CD4-positive, alpha-beta T cell treated with Interleukin-6 for 4 hours (primary cell): Measurements from ENCODE around the gene SHTN1.

Experiments
- DNase-seq: peaks from one replicate; pipeline ENCODE4 v3.0.0-alpha.2; 2020; ENCODE audit warnings: mixed read lengths

The SHTN1 gene, protein sequence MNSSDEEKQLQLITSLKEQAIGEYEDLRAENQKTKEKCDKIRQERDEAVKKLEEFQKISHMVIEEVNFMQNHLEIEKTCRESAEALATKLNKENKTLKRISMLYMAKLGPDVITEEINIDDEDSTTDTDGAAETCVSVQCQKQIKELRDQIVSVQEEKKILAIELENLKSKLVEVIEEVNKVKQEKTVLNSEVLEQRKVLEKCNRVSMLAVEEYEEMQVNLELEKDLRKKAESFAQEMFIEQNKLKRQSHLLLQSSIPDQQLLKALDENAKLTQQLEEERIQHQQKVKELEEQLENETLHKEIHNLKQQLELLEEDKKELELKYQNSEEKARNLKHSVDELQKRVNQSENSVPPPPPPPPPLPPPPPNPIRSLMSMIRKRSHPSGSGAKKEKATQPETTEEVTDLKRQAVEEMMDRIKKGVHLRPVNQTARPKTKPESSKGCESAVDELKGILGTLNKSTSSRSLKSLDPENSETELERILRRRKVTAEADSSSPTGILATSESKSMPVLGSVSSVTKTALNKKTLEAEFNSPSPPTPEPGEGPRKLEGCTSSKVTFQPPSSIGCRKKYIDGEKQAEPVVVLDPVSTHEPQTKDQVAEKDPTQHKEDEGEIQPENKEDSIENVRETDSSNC

DNA sequence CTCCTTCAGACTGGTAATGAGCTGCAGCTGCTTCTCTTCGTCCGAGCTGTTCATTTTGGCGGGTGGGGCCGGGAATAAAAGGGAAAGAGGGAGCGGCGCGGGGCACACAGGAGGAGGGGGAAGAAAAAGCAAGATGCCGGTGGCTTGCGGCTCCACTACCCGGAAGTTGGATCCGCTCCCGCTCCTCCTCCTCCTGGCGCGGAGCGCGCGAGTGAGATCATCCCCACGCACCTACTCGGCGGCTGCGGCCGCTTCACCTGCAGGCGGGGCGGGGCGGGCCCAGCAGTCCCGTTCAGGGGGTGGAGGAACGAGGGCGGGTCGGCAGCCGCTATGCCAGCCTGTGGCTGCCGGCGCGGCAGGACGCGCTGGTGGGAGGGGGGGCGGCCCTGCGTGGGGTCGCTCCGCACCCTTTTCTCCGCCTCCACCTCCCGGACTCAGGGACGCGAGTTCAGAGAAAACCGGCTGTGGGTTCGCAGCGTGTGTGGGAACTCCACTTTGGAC is at the start of gene SHTN1:
SHTN1 (minus strand) TSS at position 162 of the 501 bp plus-strand sequence; CDS start at position 54, 108 bp downstream.
- DNase-seq, result peak; percentile 35

DNA sequence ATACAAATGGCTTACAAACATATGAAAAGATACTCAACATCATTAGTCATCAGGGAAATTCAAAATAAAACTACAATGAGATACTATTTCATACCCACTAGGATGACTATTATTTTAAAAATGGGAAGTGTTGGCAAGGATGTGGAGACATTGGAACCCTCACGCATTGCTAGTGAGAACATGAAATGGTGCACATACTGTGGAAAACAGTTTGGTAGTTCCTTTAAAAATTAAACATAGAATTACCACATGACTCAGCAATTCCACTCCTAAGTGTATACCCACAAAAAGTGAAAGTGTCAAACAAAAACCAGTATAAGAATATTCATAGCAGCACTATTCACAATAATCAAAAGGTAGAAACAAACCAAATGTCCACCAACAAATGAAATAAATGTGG is 48.5 kb upstream of the SHTN1 start:
- no peak for DNase-seq

DNA sequence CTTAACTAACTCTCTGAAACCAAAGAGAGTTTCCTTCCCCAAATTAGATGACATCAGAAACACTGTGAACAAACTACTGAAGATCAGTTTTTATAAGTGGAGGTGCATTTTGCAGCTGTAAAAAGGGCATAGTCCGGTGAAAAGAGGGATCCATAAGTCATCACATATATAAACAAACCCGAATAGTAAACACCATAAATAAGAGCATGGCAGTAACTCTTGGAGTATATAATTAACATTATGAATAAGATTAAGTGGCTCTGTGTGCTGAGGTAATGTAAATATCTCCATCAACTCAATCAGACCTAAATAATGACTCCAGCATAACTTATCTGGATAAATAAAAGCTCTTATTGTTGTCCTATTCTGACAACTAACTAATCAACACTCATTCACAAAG is 43.0 kb upstream of the SHTN1 start:
- no peak for DNase-seq

DNA sequence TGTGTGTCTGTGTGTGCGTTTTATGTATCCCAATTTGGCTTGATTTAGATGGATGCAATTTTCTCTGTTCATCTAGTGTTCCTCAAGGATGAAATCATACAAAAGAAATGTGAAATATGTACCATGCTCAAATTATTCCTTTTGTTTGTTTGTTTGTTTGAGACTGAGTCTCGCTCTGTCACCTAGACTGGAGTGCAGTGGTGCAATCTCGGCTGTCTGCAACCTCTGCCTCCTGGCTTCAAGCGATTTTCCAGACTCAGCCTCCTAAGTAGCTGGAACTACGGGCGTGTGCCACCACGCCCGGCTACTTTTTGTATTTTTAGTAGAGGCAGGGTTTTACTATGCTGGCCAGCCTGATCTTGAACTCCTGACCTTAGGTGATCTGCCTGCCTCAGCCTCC is 11.3 kb upstream of the SHTN1 start:
- no peak for DNase-seq

DNA sequence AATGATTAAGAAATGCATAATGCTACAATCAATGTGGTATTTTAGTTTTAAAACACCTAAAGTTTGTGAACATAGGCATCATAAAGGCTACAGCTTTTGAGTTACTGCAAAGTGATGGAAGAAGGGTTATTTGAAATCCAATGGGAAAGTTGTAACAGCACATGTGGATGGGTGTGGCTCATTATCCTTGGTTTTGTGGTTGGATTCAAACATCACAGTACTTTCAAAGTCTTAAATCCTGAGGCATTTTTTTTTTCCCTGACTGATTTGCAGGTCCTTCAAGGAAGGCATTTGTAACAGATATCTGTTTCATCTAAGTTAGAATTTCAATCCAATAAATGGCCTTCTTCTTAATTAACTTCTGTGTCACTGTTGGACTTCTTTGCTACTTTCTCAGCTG is 9.8 kb upstream of the SHTN1 start:
- DNase-seq, result no peak

DNA sequence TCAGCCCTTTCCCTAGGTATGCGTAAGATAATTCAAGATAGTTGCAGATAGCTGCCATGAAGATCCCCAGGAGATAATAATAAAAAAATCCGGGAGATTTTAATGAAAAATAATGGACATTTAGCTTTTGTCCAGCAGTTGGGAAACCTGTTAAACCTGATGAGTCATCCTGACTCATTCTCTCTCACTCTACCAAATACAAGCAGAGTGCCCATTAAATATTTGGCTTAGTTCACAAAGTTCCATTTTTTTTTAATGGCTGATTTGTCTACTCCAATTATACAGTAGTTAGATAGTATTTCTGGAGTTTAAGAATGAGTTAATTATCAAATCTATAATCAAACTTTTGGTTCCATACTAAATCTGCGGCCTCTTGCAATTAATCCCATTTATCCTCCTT is 2.1 kb upstream of the SHTN1 start:
- no peak for DNase-seq

DNA sequence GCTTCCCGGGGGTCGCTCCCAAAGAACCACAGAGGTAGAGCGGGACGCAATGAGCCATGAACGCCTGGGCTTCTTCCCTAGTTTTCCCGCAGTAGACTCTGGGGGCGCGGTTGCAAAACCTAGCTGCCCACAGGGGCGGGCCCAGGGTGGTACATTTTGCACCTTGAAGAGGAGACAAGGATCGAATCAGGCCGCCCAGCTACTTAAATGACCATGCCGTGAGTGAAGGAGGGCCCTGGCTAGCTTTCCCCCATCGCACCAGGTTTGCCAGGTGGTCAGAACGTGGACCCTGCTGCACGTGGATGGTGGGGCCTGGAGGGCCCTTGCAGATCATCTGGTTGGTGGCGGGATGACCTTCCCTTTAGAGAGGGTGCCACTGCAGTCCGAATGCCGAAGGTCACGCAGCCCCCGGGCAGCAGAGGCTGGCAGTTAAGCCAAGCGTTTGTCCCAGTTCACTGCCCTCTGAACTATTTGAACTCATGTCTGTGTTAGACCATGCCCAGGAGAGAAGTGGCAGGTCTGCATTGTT is 604 bp upstream of the SHTN1 start:
- no peak for DNase-seq

DNA sequence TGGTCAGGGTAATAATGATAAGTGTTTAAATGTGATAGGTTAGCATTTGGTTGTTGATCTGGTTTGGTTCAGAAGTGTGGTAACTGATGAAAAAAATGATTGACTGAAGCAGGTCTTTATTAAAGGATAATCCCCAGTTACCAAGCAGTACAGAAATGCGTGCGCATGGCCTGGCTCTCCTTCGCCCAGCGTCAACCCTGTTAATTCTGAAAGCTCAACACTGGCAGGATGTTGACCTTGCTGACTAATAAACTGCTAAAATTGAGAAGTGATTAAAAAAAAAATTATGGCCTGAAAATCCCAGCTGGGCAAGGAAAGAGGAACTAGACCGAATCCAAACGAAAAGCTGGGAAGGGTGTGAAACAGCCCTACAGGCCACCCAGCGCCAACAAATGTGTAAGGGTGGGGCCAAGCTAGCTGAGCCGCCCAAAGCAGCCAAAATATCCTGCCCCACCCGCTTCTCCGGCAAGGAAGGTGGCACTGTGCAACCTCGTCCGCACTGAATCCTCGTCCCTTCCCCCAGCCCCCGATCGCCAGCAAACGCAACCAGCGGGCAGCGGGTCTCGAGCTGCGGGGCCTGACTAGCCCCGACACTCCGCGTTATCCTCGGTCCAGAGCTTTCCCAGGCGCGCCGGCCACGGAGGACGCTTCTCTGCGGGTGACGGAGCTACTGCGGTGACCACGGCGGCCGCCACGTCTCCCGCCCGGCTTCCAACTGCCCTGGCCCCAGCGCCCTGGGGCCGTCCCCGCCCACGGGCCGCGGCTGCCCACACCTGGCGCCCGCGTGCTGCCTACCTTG is 561 bp downstream of the SHTN1 start:
- DNase-seq, result peak; percentile 6

DNA sequence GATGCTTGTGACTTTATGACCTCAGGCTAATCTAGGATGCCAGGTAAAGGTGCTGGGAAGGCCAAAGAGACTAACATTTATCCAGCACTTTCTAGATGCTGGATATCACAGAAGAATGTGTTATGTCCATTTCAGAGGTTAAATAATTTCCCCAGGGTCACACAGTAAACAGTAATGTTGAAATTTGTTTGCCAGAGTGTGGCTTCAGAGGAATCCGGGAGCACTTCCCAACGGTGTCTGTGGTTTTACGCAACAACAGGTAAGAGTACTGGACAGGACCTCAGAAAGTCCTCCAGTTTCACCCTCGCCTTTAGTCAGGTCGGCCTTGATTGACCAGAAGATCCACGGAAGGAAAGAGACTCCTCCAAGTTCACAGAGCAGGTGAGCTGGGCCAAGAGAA is 1.7 kb downstream of the SHTN1 start:
- DNase-seq, result no peak

DNA sequence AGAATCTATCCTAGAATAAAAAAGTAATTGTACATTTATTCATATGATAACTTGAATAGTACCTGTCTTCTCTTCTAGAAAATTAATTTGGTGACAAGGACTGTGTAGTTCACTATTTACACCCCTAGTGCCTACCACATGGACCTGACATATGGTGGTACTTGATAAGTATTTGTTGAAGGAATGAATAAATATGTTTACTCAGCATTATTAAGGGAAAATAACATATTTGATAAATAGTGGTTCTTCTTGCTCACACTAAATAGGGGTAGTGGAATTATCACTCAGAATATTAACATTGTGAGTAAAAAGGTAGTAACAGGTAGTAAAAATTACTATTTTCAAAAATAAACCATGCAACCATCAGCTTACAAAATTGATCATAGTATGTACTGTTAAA is 2.8 kb downstream of the SHTN1 start:
- no peak for DNase-seq

DNA sequence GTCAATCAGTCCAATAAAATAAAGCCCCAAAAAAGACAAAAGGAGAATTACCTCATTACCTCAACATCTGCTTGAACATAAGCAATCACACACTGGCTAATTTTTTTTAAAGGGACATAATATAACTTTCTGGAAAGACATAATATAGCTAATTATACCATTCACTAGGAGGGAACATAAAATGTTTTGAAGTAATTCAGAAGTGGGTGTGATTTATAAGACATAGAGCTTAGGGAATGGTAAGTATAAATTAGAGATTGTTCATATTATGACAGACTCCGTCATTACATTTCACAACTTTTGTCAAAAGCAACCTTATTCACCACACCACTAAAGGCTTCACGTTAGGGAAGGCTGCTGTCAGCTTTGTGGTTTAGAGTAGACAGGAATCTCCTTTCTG is 3.8 kb downstream of the SHTN1 start:
- no peak for DNase-seq

DNA sequence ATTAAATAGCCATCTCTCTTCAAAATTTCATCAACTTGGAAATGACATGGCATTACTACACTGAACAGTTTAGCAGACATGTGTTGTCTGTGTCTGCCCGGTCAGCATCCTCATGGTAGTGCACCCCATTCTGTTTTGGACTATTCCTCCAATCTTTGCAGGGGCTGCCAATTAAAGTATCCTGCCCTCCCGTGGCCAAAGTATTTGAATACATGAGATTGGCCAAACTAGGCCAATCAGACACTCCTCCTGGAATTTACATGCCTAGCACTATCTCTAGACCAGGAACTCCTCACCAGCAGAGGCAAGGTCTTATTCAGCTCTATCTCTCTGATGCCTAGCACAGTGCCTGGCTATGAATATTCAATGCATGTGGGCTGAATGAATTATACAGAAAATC is 4.4 kb downstream of the SHTN1 start:
- no peak for DNase-seq

DNA sequence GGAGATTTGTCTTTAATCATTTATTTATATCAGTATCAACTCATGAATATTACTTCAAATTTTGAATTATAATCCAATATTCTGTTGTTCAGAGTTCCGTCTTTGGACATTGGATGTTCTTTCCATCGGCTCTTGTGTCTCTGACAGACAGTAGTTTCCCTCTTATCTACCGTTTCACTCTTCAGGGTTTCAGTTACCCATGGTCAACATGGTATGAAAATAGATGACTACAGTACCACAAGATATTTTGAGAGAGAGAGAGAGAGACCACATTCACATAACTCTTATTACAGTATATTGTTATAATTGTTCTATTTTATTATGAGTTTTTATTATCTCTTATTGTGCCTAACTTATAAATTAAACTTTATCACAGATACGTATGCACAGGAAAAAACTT is 6.8 kb downstream of the SHTN1 start:
- no peak for DNase-seq

DNA sequence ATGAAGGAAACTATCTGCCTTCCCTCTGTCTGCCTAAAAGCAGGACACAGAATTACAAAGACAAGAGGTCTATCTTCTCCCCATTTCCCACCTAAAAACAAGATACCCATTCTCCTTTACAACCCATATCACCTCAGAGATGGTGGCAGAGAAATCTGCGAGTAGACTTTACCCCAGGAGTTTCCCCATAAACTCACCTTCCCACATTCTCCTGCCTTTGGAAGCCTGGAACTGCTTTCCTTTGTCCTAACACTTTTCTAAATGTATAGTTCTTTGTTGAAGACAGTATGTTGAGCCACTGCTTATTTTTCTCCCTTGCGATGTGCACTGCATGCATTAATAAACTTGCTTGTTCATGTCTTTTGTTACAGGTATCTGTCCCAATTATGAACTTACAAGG is 8.0 kb downstream of the SHTN1 start:
- no peak for DNase-seq

DNA sequence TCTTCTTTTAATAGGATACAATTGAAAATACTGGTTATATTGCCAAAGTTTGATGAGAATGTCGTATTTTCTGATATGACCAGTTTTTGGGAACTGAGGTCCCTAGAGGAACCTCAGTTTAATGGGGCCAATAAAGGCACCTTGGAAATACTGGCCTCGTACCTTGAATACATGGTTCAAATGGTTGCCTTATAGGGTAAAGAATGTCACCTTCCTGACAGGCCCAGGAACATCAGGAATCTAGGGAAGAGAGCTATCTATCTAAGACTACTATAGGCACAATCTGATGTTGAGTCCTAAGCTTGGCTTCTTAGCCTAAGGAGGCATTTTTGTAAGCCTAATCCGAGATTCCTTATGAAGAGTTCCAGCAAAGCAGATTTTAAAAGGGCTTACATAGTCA is 9.3 kb downstream of the SHTN1 start:
- no peak for DNase-seq

DNA sequence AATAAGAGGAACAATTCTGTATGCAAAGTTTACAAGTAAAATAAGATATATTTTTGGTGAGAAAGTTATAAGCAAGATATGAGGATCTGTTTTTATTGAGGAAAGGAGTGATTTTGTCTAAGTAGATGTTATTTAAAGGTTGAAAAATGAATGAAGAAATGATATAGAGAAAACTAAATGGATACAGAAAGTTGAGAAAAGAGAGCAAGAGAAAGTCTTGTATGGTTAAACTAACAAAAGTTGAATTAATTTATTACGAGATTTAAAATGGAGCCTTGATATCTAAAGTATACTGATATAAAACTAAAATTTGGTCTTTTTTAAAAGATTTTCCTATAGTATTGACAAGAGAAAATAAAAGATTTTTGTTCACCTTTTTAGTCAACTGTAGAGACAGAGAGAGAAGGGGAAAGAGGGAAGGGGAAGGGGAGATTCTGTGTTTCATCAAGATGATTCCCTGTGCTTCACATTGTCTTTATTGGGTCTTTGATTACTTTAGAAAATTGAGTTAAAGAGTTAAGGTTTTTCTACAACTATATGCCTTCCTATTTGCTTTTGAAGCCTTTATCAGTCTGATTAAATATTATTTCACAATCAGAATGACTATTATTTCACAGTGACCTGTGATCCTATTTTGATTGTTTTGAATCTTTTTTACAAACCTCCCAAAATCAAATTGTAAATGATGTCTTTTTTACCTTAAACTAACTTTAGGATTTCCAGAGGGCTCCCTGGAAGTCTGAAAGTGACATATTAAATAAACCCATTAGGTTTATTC is 10.7 kb downstream of the SHTN1 start:
- DNase-seq, result no peak

DNA sequence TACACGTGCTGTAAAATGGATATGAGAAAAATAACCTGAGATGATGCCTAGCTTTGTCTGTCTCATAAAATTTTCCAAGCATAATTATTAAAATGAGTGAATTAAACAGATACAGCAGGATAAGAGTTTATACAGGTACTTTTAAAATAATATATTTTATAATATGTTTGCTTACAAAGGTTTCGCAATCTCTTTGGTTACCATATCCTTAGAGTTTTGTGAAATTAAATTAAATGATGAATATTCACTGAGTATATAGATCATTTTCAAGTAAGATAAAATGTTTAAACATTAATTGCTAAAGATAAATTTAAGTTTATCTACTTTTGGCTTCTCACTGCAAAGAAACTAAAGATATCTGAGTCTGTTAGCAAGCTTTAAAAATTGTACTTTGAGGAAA is 11.4 kb downstream of the SHTN1 start:
- DNase-seq, result no peak

DNA sequence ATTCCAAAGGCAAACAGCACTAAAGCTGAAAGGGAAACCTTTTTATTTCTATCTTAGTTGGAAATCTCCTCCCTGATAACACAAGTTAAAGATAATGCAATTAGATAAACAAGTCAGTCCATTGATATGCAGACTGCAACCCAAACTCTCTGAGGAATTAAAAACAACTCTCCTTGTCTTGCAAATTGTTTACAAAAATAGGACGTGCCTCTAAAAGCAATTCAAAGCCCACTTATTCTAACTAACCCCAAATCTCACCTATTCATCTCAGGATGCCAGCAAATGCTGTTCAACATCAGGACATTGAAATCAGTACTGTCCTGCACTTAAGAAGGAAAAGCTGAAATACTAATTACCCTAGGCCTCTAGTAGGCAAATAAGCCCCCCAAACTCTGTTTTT is 12.8 kb downstream of the SHTN1 start:
- DNase-seq, result no peak

DNA sequence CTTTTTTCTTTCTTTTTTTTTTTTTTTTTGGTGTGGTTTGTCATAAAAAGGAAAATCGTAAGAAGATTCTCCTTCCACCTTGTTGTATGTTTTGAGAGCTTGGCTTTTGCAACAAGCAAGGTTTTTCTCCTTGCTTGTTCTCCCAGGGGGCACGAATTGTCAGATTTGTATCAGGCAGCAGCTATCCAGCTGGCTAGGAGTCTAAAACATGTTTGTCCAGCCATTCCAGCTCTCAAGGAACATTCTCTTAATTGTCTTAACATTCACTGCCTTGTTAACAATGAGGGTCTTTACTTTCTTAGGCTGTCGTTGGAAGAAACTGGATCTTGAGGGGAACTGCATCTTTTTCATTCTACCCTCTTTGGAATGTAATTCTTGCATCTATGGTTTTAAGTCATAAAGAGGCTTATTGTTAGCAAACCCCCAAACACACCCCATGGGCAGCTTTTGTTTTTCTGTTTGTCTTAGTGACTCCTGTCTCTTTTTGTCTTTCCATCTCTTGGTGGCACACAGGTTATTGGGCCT is 14.6 kb downstream of the SHTN1 start:
- DNase-seq, result no peak

DNA sequence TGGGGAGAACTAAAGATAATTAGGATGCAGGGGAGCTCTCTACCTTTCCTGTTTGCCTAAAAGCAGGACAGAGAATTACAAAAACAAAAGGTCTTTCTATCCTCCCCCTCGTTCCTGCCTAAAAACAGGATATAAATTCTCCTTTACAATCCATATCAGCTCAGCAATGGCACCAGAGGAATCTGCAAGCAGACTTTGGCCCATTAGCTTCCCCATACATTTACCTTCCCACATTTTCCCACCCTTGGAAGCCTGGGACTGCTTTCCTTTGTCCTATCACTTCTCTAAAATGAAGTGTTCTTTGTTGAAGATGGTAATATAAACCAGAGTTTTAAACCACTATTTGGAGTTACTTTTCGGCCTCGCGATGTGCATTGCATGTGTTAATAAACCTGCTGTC is 15.5 kb downstream of the SHTN1 start:
- no peak for DNase-seq

DNA sequence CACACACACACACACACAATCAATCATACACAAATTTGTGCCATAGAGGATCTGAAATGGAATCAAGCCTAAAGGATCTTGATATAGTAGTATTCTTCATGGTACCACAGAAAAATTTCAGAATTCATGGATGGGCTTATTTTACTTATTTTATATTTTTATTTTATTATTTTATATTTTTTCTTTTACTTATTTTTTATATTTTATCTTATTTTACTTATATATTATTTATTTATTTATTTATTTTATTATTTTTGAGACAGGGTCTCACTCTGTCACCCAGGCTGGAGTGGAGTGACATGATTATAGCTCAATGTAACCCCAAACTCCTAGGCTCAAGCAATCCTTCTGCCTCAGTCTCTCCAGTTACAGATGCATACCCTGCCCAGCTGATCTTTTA is 16.7 kb downstream of the SHTN1 start:
- DNase-seq, result no peak

DNA sequence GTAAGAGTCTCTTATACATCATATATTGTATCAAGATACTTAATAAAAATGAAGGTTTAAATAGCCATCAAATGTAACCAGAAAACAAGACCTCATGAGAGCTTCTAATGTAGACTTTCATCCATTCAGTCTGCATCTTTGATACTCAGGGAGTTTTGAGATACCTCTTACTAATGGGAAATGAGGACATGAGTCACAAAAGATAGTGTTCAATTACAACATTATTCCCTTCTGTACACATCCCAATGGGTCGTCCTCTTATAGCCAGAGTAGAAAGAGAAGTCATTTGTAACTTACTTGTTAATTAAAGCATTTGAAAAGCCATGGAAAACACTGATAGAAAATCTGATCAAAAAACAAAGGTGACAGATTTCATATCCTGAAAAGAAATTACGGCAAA is 19.4 kb downstream of the SHTN1 start:
- no peak for DNase-seq
